ENCODE data around the gene CAB39L.

- TF ChIP-seq CTCF (CRISPR knock-in tag; IDR thresholded peaks at IDR 0.05) (no peak), NR3C1 (CRISPR knock-in tag; IDR thresholded peaks at IDR 0.05) (no peak), IRF1 (CRISPR knock-in tag; IDR thresholded peaks at IDR 0.05; ENCODE audit: low read depth) (no peak), SMAD3 (CRISPR knock-in tag; IDR thresholded peaks at IDR 0.05) (no peak), ZNF160 (CRISPR knock-in tag; IDR thresholded peaks at IDR 0.05) (no peak), NFYB (CRISPR knock-in tag; IDR thresholded peaks at IDR 0.05) (no peak), TARDBP (CRISPR knock-in tag; IDR thresholded peaks at IDR 0.05) (no peak), EP300 (IDR thresholded peaks at IDR 0.05; ENCODE audit: low read depth in 2 of 2, low read length in 2 of 2) (no peak), EP300 (CRISPR knock-in tag; IDR thresholded peaks at IDR 0.05; ENCODE audit: borderline replicate concordance) (no peak), ZBTB1 (CRISPR knock-in tag; IDR thresholded peaks at IDR 0.05; ENCODE audit: borderline replicate concordance) (no peak), CREB1 (IDR thresholded peaks at IDR 0.05) (no peak), CREB1 (CRISPR knock-in tag; IDR thresholded peaks at IDR 0.05) (no peak), NFIC (IDR thresholded peaks at IDR 0.05; ENCODE audit: low read length) (no peak), ERF (CRISPR knock-in tag; IDR thresholded peaks at IDR 0.05) (no peak)
Measured at GRCh38 chr13:49457221-49457620, 13.4 kb upstream of the CAB39L start.

Data from HepG2 (cell line).